ENCODE results near the gene LRRC31. TPM values are rescaled to one million over a fixed set of nuclear protein-coding genes. Genes with fewer than 3 reads are reported as not detected.

LRRC31 gene
- total RNA-seq, 2 experiments from 2014 or later, result not detected

DNA sequence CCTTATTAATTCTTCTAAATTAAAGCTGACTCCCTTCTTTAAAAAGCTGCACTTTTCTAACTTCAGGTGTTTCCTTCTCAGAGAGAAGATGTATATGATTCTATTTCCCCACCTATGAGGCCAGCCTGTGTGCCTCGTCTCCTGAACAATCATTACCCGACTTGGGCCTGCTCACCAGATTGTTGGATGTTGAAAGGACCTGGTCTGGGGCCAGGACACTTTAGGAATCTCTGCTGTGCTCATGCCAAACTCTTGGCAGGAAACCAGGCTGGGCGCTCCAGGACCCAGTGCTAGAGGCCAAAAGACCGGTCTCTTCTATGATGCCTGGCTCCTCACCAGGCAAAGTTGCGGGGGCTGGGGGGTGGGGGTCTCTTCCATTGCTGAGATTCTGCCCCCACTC, 16.9 kb upstream of the LRRC31 start:
- H3K27ac Mint-ChIP-seq, result no peak overlapping the region
- no peaks in the 10 kb centered on the region for H3K9me3 ChIP-seq (ENCODE audit: control insufficient read depth in 1 of 2, insufficient read depth in 1 of 2, low read length in 2 of 2)
- H3K9me3 Mint-ChIP-seq, result no peaks in the 10 kb centered on the region
- no peak overlapping the region for H3K27ac ChIP-seq (ENCODE audit: low read depth in 1 of 2, low read length in 2 of 2)
- H3K4me3 Mint-ChIP-seq, result no peak overlapping the region
- intact Hi-C loops (cut with DNase I, micrococcal nuclease), result no loop called here
- TF ChIP-seq, protein P1, sequence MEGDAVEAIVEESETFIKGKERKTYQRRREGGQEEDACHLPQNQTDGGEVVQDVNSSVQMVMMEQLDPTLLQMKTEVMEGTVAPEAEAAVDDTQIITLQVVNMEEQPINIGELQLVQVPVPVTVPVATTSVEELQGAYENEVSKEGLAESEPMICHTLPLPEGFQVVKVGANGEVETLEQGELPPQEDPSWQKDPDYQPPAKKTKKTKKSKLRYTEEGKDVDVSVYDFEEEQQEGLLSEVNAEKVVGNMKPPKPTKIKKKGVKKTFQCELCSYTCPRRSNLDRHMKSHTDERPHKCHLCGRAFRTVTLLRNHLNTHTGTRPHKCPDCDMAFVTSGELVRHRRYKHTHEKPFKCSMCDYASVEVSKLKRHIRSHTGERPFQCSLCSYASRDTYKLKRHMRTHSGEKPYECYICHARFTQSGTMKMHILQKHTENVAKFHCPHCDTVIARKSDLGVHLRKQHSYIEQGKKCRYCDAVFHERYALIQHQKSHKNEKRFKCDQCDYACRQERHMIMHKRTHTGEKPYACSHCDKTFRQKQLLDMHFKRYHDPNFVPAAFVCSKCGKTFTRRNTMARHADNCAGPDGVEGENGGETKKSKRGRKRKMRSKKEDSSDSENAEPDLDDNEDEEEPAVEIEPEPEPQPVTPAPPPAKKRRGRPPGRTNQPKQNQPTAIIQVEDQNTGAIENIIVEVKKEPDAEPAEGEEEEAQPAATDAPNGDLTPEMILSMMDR (IDR thresholded peaks at IDR 0.05), result no peak
- ChIA-PET CTCF (no interaction called here), POLR2A (no interaction called here)
- H3K4me3 ChIP-seq (ENCODE audit: low read length), result no peak overlapping the region
- H3K27me3 Mint-ChIP-seq, result no peaks in the 10 kb centered on the region
- DNase-seq, result no peak
- H3K27me3 ChIP-seq (ENCODE audit: control insufficient read depth in 1 of 2, insufficient read depth in 2 of 2, low read length in 2 of 2), result no peaks in the 10 kb centered on the region
- H3K4me1 Mint-ChIP-seq (ENCODE audit: low read depth), result no peaks in the 10 kb centered on the region
- H3K4me1 ChIP-seq (ENCODE audit: insufficient read depth, low read length), result no peaks in the 10 kb centered on the region
- no peaks in the 10 kb centered on the region for H3K36me3 ChIP-seq (ENCODE audit: insufficient read depth, low read length)
- no peaks in the 10 kb centered on the region for H3K36me3 Mint-ChIP-seq (ENCODE audit: low read depth)
- no peak for ATAC-seq (ENCODE audit: poor library complexity)

DNA sequence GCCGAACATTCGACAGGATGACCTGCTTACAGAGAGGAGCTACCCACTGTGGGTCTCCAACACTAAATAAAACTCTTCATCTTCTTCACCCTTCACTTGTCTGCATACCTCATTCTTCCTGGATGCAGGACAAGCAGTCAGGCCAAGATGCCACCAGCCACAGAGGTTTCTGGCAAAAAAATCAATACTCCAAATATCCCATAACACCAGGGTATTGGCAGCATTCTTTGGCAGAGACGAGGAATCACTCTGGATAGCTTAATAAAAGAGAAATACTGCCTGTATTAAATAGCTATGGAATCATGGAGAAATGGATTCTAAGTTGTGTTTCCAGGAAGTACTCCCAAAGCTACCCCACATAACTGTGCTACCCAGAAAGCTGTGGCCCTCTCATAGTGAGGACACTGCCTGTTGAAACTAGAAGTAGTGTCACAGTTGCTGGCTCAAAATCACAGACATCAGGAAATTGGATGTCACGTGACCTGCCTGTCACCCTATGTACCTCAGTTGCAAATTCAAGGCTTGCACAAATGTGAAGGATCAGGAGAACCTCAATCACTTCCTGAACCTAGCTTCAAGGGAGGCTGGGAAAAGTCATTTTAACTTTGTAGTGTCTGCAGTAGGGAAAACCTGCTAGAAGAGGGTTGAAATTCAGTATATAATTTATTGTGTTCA, 11.0 kb upstream of the LRRC31 start:
- intact Hi-C loops (cut with DNase I, micrococcal nuclease), result no loop called here
- no peak overlapping the region for H3K4me3 ChIP-seq (ENCODE audit: low read length)
- Mint-ChIP-seq H3K27ac (no peak overlapping the region), H3K27me3 (no peaks in the 10 kb centered on the region), H3K9me3 (no peaks in the 10 kb centered on the region), H3K4me1 (ENCODE audit: low read depth) (peaks cover 5% of the 10 kb centered on the region), H3K4me3 (no peak overlapping the region), H3K36me3 (ENCODE audit: low read depth) (no peaks in the 10 kb centered on the region)
- H3K36me3 ChIP-seq (ENCODE audit: insufficient read depth, low read length), result no peaks in the 10 kb centered on the region
- ChIA-PET POLR2A (interaction anchor here (0.6 to 1.9 kb wide), 2 partner anchors 10 to 523 kb away, joined by 3 to 6 read pairs; no protein-coding TSS in a partner anchor), CTCF (no interaction called here)
- peaks cover 0 to 4% of the 10 kb centered on the region in 2 experiments for H3K27me3 ChIP-seq (ENCODE audit: control insufficient read depth in 1 of 2, insufficient read depth in 2 of 2, low read length in 2 of 2)
- H3K27ac ChIP-seq (ENCODE audit: low read depth in 1 of 2, low read length in 2 of 2), result no peak overlapping the region
- ATAC-seq (ENCODE audit: poor library complexity), result no peak
- TF ChIP-seq, protein P1 (IDR thresholded peaks at IDR 0.05), result no peak
- H3K9me3 ChIP-seq (ENCODE audit: control insufficient read depth in 1 of 2, insufficient read depth in 1 of 2, low read length in 2 of 2), result no peaks in the 10 kb centered on the region
- no peak for DNase-seq
- H3K4me1 ChIP-seq (ENCODE audit: insufficient read depth, low read length), result peaks cover 3% of the 10 kb centered on the region

DNA sequence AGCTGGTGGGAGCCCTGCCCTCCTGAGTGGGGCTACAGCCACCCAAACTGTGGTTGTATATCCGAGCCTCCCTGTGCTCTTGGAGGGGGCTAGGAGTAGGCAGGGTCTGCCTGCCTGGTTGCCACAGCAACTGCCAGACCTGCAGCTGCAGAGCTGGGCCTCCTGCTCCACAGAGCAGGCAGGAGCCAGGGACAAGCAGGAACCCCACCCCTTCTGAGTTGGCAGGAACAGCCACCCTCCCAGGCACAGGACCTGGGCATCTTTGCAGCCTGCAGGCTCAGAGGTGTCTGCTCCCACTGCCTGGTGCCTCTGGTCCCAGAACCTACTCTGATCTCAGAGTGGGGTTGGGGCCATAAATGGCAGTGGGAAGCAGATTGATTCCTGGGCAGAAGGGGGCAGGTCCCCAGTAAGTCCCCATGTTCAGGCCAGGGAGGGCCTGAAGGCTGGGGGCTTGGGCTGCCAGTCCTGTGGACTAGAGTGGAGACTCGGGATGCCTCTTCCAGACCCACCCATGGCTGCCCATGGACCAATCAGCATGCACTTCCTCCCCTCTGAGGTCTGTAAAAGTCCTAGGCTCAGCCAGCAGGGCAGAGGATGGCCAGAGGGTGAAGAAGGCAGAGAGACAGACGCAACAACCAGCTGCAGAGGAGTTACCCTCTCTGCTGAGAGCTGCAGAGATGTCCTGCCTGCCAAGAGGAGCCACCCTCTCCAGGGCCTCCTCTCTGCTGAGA, 10.3 kb upstream of the LRRC31 start:
- H3K9me3 Mint-ChIP-seq, result no peaks in the 10 kb centered on the region
- TF ChIP-seq, protein P1 (IDR thresholded peaks at IDR 0.05), result no peak
- H3K4me3 Mint-ChIP-seq, result no peak overlapping the region
- POLR2A ChIA-PET, result interaction anchor here (1.9 kb wide), 1 partner anchor 9 kb away, joined by 6 read pairs; no protein-coding TSS in a partner anchor
- peaks cover 5% of the 10 kb centered on the region for H3K4me1 Mint-ChIP-seq (ENCODE audit: low read depth)
- CTCF ChIA-PET, result no interaction called here
- no peaks in the 10 kb centered on the region for H3K36me3 ChIP-seq (ENCODE audit: insufficient read depth, low read length)
- no peak overlapping the region for H3K4me3 ChIP-seq (ENCODE audit: low read length)
- peaks cover 0 to 4% of the 10 kb centered on the region in 2 experiments for H3K27me3 ChIP-seq (ENCODE audit: control insufficient read depth in 1 of 2, insufficient read depth in 2 of 2, low read length in 2 of 2)
- intact Hi-C loops (cut with DNase I, micrococcal nuclease), result no loop called here
- H3K4me1 ChIP-seq (ENCODE audit: insufficient read depth, low read length), result peaks cover 3% of the 10 kb centered on the region
- H3K27ac Mint-ChIP-seq, result no peak overlapping the region
- DNase-seq, result no peak
- no peaks in the 10 kb centered on the region for H3K36me3 Mint-ChIP-seq (ENCODE audit: low read depth)
- H3K27ac ChIP-seq (ENCODE audit: low read depth in 1 of 2, low read length in 2 of 2), result no peak overlapping the region
- no peak for ATAC-seq (ENCODE audit: poor library complexity)
- no peaks in the 10 kb centered on the region for H3K9me3 ChIP-seq (ENCODE audit: control insufficient read depth in 1 of 2, insufficient read depth in 1 of 2, low read length in 2 of 2)
- H3K27me3 Mint-ChIP-seq, result no peaks in the 10 kb centered on the region

All from CD4-positive, alpha-beta T cell (primary cell).